NCI-H146 (cell line): Measurements from ENCODE around the gene CTPS2.
"Not testable (repeated sequence)": the region's sequence is repeated elsewhere in the genome, so short reads cannot be mapped to it uniquely, and the experiment has no call there.

Experiments
- DNase-seq: peaks from one replicate; lab custom pipeline; 2025; lab: John Stamatoyannopoulos, UW

Gene CTPS2

GRCh38 chrX:16712548-16713155 lies at the start of gene CTPS2:
TSS of gene CTPS2 (minus strand) at chrX:16712669. CDS start at chrX:16702902, 9,767 bp downstream.
- DNase-seq: peak; percentile 79

GRCh38 chrX:16761500-16761899 lies 49.0 kb upstream of the CTPS2 start:
- DNase-seq: not testable (repeated sequence)

GRCh38 chrX:16756724-16757123 lies 44.3 kb upstream of the CTPS2 start:
- no peak for DNase-seq

- no peak for DNase-seq
Measured at GRCh38 chrX:16754019-16754418, 41.5 kb upstream of the CTPS2 start.

GRCh38 chrX:16750136-16750535 lies 37.7 kb upstream of the CTPS2 start:
- no peak for DNase-seq

GRCh38 chrX:16748425-16748824 lies 36.0 kb upstream of the CTPS2 start:
- no peak for DNase-seq

GRCh38 chrX:16745659-16746058 lies 33.2 kb upstream of the CTPS2 start:
- DNase-seq: no peak

- no peak for DNase-seq
Measured at GRCh38 chrX:16745102-16745501, 32.6 kb upstream of the CTPS2 start.

GRCh38 chrX:16743604-16744325 lies 31.3 kb upstream of the CTPS2 start:
- no peak for DNase-seq

- no peak for DNase-seq
Measured at GRCh38 chrX:16739574-16739973, 27.1 kb upstream of the CTPS2 start.

GRCh38 chrX:16737024-16737423 lies 24.6 kb upstream of the CTPS2 start:
- DNase-seq: no peak

- DNase-seq: no peak
Measured at GRCh38 chrX:16733013-16733412, 20.5 kb upstream of the CTPS2 start.

- DNase-seq: no peak
Measured at GRCh38 chrX:16730450-16730849, 18.0 kb upstream of the CTPS2 start.

- DNase-seq: no peak
Measured at GRCh38 chrX:16727637-16728036, 15.2 kb upstream of the CTPS2 start.

- DNase-seq: not testable (repeated sequence)
Measured at GRCh38 chrX:16726347-16726988, 14.0 kb upstream of the CTPS2 start.

- DNase-seq: no peak
Measured at GRCh38 chrX:16725072-16725471, 12.6 kb upstream of the CTPS2 start.

GRCh38 chrX:16722481-16722880 lies 10.0 kb upstream of the CTPS2 start:
- no peak for DNase-seq

GRCh38 chrX:16719334-16720084 lies 7.0 kb upstream of the CTPS2 start, which contains the start of gene SYAP1:
TSS of gene SYAP1 (plus strand) at chrX:16719612. CDS start at chrX:16719725, 113 bp downstream.
- peak; percentile 97 for DNase-seq

- no peak for DNase-seq
Measured at GRCh38 chrX:16718824-16719333, 6.4 kb upstream of the CTPS2 start.

GRCh38 chrX:16716451-16716850 lies 4.0 kb upstream of the CTPS2 start:
- not testable (repeated sequence) for DNase-seq

- DNase-seq: not testable (repeated sequence)
Measured at GRCh38 chrX:16715638-16716037, 3.2 kb upstream of the CTPS2 start.

- no peak for DNase-seq
Measured at GRCh38 chrX:16714504-16714903, 2.0 kb upstream of the CTPS2 start.
